NOMO-1 treated with DMSO at 0.1 percent for 48 hours (cell line): Measurements from ENCODE around the gene BCAS3.
"Not testable (repeated sequence)": the region's sequence is repeated elsewhere in the genome, so short reads cannot be mapped to it uniquely, and the experiment has no call there.

Source experiments
- DNase-seq: peaks from one replicate; lab custom pipeline; 2025; ENCODE audit not compliant: unreplicated experiment; lab: John Stamatoyannopoulos, UW

The BCAS3 gene

GRCh38 chr17:60744355-60744966 lies 66.8 kb downstream of the BCAS3 start:
- DNase-seq: no peak

GRCh38 chr17:60745544-60745943 lies 67.9 kb downstream of the BCAS3 start:
- DNase-seq: no peak

GRCh38 chr17:60747069-60747808 lies 69.6 kb downstream of the BCAS3 start:
- DNase-seq: no peak

- DNase-seq: no peak
These were observed 70.6 kb downstream of the BCAS3 start for GRCh38 chr17:60748204-60748603.

GRCh38 chr17:60749050-60749449 lies 71.4 kb downstream of the BCAS3 start:
- no peak for DNase-seq

- DNase-seq: no peak
These were observed 72.1 kb downstream of the BCAS3 start for GRCh38 chr17:60749708-60750107.

- peak; percentile 37 for DNase-seq
These were observed 73.0 kb downstream of the BCAS3 start for GRCh38 chr17:60750640-60751039.

- no peak for DNase-seq
These were observed 74.2 kb downstream of the BCAS3 start for GRCh38 chr17:60751884-60752283.

- DNase-seq: no peak
These were observed 75.4 kb downstream of the BCAS3 start for GRCh38 chr17:60752873-60753577.

- no peak for DNase-seq
These were observed 76.5 kb downstream of the BCAS3 start for GRCh38 chr17:60754057-60754604.

- DNase-seq: not testable (repeated sequence)
These were observed 79.1 kb downstream of the BCAS3 start for GRCh38 chr17:60756798-60757197.

GRCh38 chr17:60757437-60757836 lies 79.8 kb downstream of the BCAS3 start:
- DNase-seq: no peak

- DNase-seq: no peak
These were observed 82.1 kb downstream of the BCAS3 start for GRCh38 chr17:60759756-60760155.

GRCh38 chr17:60761301-60761700 lies 83.7 kb downstream of the BCAS3 start:
- DNase-seq: not testable (repeated sequence)

GRCh38 chr17:60766778-60767190 lies 89.1 kb downstream of the BCAS3 start:
- DNase-seq: no peak

GRCh38 chr17:60767744-60768308 lies 90.2 kb downstream of the BCAS3 start:
- no peak for DNase-seq

GRCh38 chr17:60769327-60769726 lies 91.7 kb downstream of the BCAS3 start:
- no peak for DNase-seq

GRCh38 chr17:60770946-60771422 lies 93.3 kb downstream of the BCAS3 start:
- DNase-seq: no peak

GRCh38 chr17:60771621-60772020 lies 94.0 kb downstream of the BCAS3 start:
- not testable (repeated sequence) for DNase-seq

- DNase-seq: no peak
These were observed 95.9 kb downstream of the BCAS3 start for GRCh38 chr17:60773552-60773951.

GRCh38 chr17:60781880-60782412 lies 104.3 kb downstream of the BCAS3 start:
- DNase-seq: no peak
